ENCODE measurements around the gene KMT2D.

- TF ChIP-seq POLR2A (IDR thresholded peaks at IDR 0.05) (no peak), CTCF (IDR thresholded peaks at IDR 0.05) (no peak)
These were observed 8.7 kb downstream of the KMT2D start for GRCh38 chr12:49051777-49052438.
